ENCODE data around the gene FGF2. TPM values are rescaled to one million over a fixed set of nuclear protein-coding genes. Genes with fewer than 3 reads are reported as not detected.
"Not testable (repeated sequence)": the region's sequence is repeated elsewhere in the genome, so short reads cannot be mapped to it uniquely, and the experiment has no call there.

The FGF2 gene
- total RNA-seq, 1 experiment from 2014 or later, result 134 TPM

- Mint-ChIP-seq H3K36me3 (ENCODE audit: insufficient read depth, unreplicated experiment) (peaks cover 15% of the 10 kb centered on the region), H3K27ac (ENCODE audit: low read depth, unreplicated experiment) (no peak overlapping the region), H3K4me1 (ENCODE audit: insufficient read depth, unreplicated experiment) (no peaks in the 10 kb centered on the region), H3K9me3 (ENCODE audit: unreplicated experiment) (no peaks in the 10 kb centered on the region), H3K27me3 (ENCODE audit: insufficient read depth, unreplicated experiment) (no peaks in the 10 kb centered on the region), H3K4me3 (ENCODE audit: unreplicated experiment) (no peak overlapping the region)
- POLR2A ChIA-PET, result interaction anchor here (0.7 to 3.1 kb wide), 5 partner anchors 8 to 328 kb away, joined by 3 to 29 read pairs (median 4); partner anchors contain the start of genes BBS12 and NUDT6
- no TSS peak for BruUV-seq (replicated peaks)
- CTCF ChIA-PET, result interaction anchor here (0.6 to 4.7 kb wide), 27 partner anchors 9 to 352 kb away, joined by 3 to 46 read pairs (median 4); partner anchors contain the start of genes BBS12 and NUDT6
- peak; percentile 13 for DNase-seq (ENCODE audit: unreplicated experiment)
- intact Hi-C loops (cut with micrococcal nuclease), result loop anchor here (1.0 kb wide), 1 partner anchor 329 kb away; no protein-coding TSS in a partner anchor
- TF ChIP-seq, protein P1, sequence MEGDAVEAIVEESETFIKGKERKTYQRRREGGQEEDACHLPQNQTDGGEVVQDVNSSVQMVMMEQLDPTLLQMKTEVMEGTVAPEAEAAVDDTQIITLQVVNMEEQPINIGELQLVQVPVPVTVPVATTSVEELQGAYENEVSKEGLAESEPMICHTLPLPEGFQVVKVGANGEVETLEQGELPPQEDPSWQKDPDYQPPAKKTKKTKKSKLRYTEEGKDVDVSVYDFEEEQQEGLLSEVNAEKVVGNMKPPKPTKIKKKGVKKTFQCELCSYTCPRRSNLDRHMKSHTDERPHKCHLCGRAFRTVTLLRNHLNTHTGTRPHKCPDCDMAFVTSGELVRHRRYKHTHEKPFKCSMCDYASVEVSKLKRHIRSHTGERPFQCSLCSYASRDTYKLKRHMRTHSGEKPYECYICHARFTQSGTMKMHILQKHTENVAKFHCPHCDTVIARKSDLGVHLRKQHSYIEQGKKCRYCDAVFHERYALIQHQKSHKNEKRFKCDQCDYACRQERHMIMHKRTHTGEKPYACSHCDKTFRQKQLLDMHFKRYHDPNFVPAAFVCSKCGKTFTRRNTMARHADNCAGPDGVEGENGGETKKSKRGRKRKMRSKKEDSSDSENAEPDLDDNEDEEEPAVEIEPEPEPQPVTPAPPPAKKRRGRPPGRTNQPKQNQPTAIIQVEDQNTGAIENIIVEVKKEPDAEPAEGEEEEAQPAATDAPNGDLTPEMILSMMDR (IDR thresholded peaks at IDR 0.05; ENCODE audit: unreplicated experiment), result peak; percentile 51
Measured at GRCh38 chr4:122930862-122931261, 104.2 kb downstream of the FGF2 start.

- no TSS peak for BruUV-seq (replicated peaks)
- no peaks in the 10 kb centered on the region for H3K9me3 Mint-ChIP-seq (ENCODE audit: unreplicated experiment)
- H3K27me3 Mint-ChIP-seq (ENCODE audit: insufficient read depth, unreplicated experiment), result no peaks in the 10 kb centered on the region
- H3K4me3 Mint-ChIP-seq (ENCODE audit: unreplicated experiment), result no peak overlapping the region
- no peak for DNase-seq (ENCODE audit: unreplicated experiment)
- no peak overlapping the region for H3K27ac Mint-ChIP-seq (ENCODE audit: low read depth, unreplicated experiment)
- H3K4me1 Mint-ChIP-seq (ENCODE audit: insufficient read depth, unreplicated experiment), result no peaks in the 10 kb centered on the region
- POLR2A ChIA-PET, result interaction anchor here (0.7 kb wide), 1 partner anchor 156 kb away, joined by 4 read pairs; no protein-coding TSS in a partner anchor
- CTCF ChIA-PET, result interaction anchor here (0.5 to 4.0 kb wide), 12 partner anchors 11 to 988 kb away, joined by 3 to 22 read pairs (median 4); partner anchors contain the start of gene NUDT6
- TF ChIP-seq, protein P1 (IDR thresholded peaks at IDR 0.05; ENCODE audit: unreplicated experiment), result no peak
- intact Hi-C loops (cut with micrococcal nuclease), result no loop called here
- H3K36me3 Mint-ChIP-seq (ENCODE audit: insufficient read depth, unreplicated experiment), result peaks cover 25% of the 10 kb centered on the region
Measured at GRCh38 chr4:122932763-122933162, 106.1 kb downstream of the FGF2 start.

- H3K4me1 Mint-ChIP-seq (ENCODE audit: insufficient read depth, unreplicated experiment); DNase-seq (ENCODE audit: unreplicated experiment); BruUV-seq (replicated peaks); H3K27ac Mint-ChIP-seq (ENCODE audit: low read depth, unreplicated experiment); CTCF ChIA-PET; POLR2A ChIA-PET; H3K27me3 Mint-ChIP-seq (ENCODE audit: insufficient read depth, unreplicated experiment); intact Hi-C loops (cut with micrococcal nuclease); H3K9me3 Mint-ChIP-seq (ENCODE audit: unreplicated experiment); H3K4me3 Mint-ChIP-seq (ENCODE audit: unreplicated experiment): not testable (repeated sequence)
- H3K36me3 Mint-ChIP-seq (ENCODE audit: insufficient read depth, unreplicated experiment), result peaks cover 20% of the 10 kb centered on the region
Measured at GRCh38 chr4:122945136-122945535, 118.5 kb downstream of the FGF2 start.

DNA sequence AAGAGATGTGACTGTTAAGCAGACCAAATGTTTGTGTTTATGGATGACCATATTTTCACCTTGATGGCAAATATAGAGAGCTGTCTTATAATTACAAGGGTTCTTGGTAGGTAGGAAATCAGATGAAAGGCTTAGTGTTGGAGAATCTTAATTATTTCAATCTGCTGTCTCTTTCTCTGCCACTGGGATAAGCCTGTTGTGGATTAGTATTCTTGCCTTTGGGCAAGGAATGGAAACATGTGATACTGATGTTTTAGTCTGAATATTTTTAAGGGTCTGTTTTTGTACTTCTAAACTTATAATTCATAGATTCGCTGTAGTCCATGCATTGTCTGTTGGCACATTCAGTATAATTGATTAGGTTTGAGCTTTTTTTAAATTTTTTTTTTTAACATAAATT lies 119.5 kb downstream of the FGF2 start:
- no peak overlapping the region for H3K27ac Mint-ChIP-seq (ENCODE audit: low read depth, unreplicated experiment)
- no peaks in the 10 kb centered on the region for H3K4me1 Mint-ChIP-seq (ENCODE audit: insufficient read depth, unreplicated experiment)
- H3K9me3 Mint-ChIP-seq (ENCODE audit: unreplicated experiment), result peaks cover 7% of the 10 kb centered on the region
- H3K4me3 Mint-ChIP-seq (ENCODE audit: unreplicated experiment), result no peak overlapping the region
- CTCF ChIA-PET, result no interaction called here
- TF ChIP-seq, protein P1 (IDR thresholded peaks at IDR 0.05; ENCODE audit: unreplicated experiment), result no peak
- no peaks in the 10 kb centered on the region for H3K27me3 Mint-ChIP-seq (ENCODE audit: insufficient read depth, unreplicated experiment)
- no peak for DNase-seq (ENCODE audit: unreplicated experiment)
- intact Hi-C loops (cut with micrococcal nuclease), result no loop called here
- POLR2A ChIA-PET, result no interaction called here
- H3K36me3 Mint-ChIP-seq (ENCODE audit: insufficient read depth, unreplicated experiment), result peaks cover 29% of the 10 kb centered on the region
- no TSS peak for BruUV-seq (replicated peaks)

Other genes with a start within 250 kb of the FGF2 start
- gene IL21, start 205.8 kb upstream of the FGF2 start, total RNA-seq (2022), result not detected in 2 replicates
- gene BBS12, start 94.1 kb upstream of the FGF2 start, total RNA-seq (2022), result 4.7 and 8.3 TPM in 2 replicates
- gene NUDT6, start 95.8 kb downstream of the FGF2 start, total RNA-seq (2022), result 6.6 and 6.7 TPM in 2 replicates

Data from MCF 10A (cell line).